ENCODE data around the gene TPRA1. TPM values are rescaled to one million over a fixed set of nuclear protein-coding genes. Genes with fewer than 3 reads are reported as not detected.

TPRA1 gene
- total and polyA plus RNA-seq, 9 of the 15 experiments (the other 6 are each of a cell fraction or from before 2014, with no cell fraction given), result 0.66 to 21.5 (median 11.1) TPM

DNA sequence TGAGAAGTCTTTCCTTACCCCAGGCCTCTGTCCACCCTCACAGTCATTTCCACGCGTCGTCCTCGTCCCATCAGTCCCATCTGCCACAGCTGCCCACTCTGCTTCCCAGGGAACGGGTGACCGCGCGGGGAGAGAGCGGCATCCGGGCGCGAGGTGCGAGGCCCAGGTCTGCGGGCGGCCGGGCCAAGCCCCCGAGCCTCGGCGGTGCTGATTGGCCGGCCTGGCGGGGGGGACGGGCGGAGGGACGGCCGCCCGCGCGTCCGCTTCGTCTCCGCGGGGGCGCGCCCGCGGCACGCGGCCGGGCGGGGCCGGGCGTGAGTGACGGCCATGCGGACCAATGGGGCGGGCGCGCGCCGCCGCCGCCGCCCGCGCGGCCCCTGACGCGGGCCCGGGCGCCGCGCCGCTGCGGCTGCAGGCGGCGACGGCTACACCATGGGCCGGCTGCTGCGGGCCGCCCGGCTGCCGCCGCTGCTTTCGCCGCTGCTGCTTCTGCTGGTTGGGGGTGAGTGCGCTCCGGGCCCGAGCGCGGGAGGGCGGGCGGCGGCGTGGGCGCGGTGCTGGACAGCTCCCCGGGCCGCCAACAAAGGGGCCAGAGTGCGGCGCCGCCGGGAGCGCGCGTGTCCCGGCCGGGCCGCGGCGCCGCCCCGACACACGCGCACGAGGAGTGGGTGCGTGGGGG lies 38.4 kb upstream of the TPRA1 start, which contains the start of gene PODXL2 (continued):
- TF ChIP-seq, protein P1, sequence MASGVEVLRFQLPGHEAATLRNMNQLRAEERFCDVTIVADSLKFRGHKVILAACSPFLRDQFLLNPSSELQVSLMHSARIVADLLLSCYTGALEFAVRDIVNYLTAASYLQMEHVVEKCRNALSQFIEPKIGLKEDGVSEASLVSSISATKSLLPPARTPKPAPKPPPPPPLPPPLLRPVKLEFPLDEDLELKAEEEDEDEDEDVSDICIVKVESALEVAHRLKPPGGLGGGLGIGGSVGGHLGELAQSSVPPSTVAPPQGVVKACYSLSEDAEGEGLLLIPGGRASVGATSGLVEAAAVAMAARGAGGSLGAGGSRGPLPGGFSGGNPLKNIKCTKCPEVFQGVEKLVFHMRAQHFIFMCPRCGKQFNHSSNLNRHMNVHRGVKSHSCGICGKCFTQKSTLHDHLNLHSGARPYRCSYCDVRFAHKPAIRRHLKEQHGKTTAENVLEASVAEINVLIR (CRISPR knock-in tag; IDR thresholded peaks at IDR 0.05), result no peak
- no peak for TF ChIP-seq ZNF57 (CRISPR knock-in tag; IDR thresholded peaks at IDR 0.05)
- no peak for TF ChIP-seq ZC3H4 (CRISPR knock-in tag; IDR thresholded peaks at IDR 0.05; ENCODE audit: borderline replicate concordance)
- TF ChIP-seq SREBF1 (IDR thresholded peaks at IDR 0.05; ENCODE audit: borderline replicate concordance, low read depth, low read length), result no peak
- no peak for TF ChIP-seq LEF1 (IDR thresholded peaks at IDR 0.05)
- 0 out of 2 replicates have a peak, but pooled peaks have one; percentile 16 for TF ChIP-seq SMAD4 (CRISPR knock-in tag; conservative IDR thresholded peaks at IDR 0.05)
- no peak for TF ChIP-seq HES1 (IDR thresholded peaks at IDR 0.05; ENCODE audit: low read depth)
- TF ChIP-seq ZFX (CRISPR knock-in tag; IDR thresholded peaks at IDR 0.05), result peak; percentile 25; the same call in 1 of the 2 replicates
- no peak for TF ChIP-seq SMAD1 (IDR thresholded peaks at IDR 0.05; ENCODE audit: low read depth, low read length, partially characterized antibody)
- TF ChIP-seq SLC30A9 (CRISPR knock-in tag; IDR thresholded peaks at IDR 0.05), result no peak
- TF ChIP-seq, protein P2, sequence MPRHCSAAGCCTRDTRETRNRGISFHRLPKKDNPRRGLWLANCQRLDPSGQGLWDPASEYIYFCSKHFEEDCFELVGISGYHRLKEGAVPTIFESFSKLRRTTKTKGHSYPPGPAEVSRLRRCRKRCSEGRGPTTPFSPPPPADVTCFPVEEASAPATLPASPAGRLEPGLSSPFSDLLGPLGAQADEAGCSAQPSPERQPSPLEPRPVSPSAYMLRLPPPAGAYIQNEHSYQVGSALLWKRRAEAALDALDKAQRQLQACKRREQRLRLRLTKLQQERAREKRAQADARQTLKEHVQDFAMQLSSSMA (CRISPR knock-in tag; IDR thresholded peaks at IDR 0.05), result no peak
- no peak for TF ChIP-seq SMAD3 (CRISPR knock-in tag; conservative IDR thresholded peaks at IDR 0.05)
- peak; percentile 59; the same call in 1 of the 2 replicates for TF ChIP-seq CREB3L1 (IDR thresholded peaks at IDR 0.05; ENCODE audit: borderline replicate concordance, low read depth)
- TF ChIP-seq, protein P3, sequence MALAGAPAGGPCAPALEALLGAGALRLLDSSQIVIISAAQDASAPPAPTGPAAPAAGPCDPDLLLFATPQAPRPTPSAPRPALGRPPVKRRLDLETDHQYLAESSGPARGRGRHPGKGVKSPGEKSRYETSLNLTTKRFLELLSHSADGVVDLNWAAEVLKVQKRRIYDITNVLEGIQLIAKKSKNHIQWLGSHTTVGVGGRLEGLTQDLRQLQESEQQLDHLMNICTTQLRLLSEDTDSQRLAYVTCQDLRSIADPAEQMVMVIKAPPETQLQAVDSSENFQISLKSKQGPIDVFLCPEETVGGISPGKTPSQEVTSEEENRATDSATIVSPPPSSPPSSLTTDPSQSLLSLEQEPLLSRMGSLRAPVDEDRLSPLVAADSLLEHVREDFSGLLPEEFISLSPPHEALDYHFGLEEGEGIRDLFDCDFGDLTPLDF (CRISPR knock-in tag; IDR thresholded peaks at IDR 0.05), result no peak
- no peak for TF ChIP-seq SMARCC2 (IDR thresholded peaks at IDR 0.05; ENCODE audit: low read depth)
- TF ChIP-seq POU5F1 (IDR thresholded peaks at IDR 0.05; ENCODE audit: borderline replicate concordance, low read depth, low read length, partially characterized antibody), result no peak
- TF ChIP-seq ZNF696 (CRISPR knock-in tag; conservative IDR thresholded peaks at IDR 0.05), result no peak
- TF ChIP-seq KLF6 (CRISPR knock-in tag; IDR thresholded peaks at IDR 0.05; ENCODE audit: borderline replicate concordance), result no peak
- no peak for TF ChIP-seq ZNF24 (IDR thresholded peaks at IDR 0.05)
- TF ChIP-seq NFATC3 (IDR thresholded peaks at IDR 0.05), result no peak
- no peak for TF ChIP-seq U2AF1 (optimal IDR thresholded peaks at IDR 0.05; ENCODE audit: low read depth, low read length)
- no peak for TF ChIP-seq ZNF41 (CRISPR knock-in tag; conservative IDR thresholded peaks at IDR 0.05)
